NB4 (cell line): ENCODE results near the gene RUFY3.
"Not testable (repeated sequence)": the region's sequence is repeated elsewhere in the genome, so short reads cannot be mapped to it uniquely, and the experiment has no call there.

Experiments
- CTCF ChIP-seq: IDR thresholded peaks from one replicate; pipeline ENCODE4 v1.5.1; 2012; ENCODE audit warnings: low read depth, low read length
- POLR2A ChIP-seq: IDR thresholded peaks from 2 replicates; pipeline ENCODE4 v1.6.1; 2011; ENCODE audit warnings: mild to moderate bottlenecking; ENCODE audit not compliant: insufficient read length; ENCODE audit errors: extremely low read depth

DNA sequence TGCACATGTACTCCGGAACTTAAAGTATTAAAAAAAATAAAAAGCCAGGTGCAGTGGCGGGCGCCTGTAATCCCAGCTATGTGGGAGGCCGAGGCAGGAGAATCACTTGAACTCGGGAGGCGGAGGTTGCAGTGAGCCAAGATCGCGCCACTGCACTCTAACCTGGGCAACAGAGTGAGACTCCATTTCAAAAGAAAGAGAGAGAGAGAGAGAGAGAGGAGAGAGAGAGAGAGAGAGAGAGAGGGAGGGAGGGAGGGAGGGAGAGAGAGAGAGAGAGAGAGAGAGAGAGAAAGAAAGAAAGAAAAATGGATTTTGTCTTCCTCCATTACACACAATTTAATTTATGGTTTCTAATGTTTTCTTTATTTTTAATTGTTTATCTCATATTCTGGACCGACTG, 11.1 kb downstream of the RUFY3 start:
- not testable (repeated sequence) for TF ChIP-seq POLR2A, CTCF
